ENCODE measurements around the gene MYO10. TPM values are rescaled to one million over a fixed set of nuclear protein-coding genes. Genes with fewer than 3 reads are reported as not detected.

The MYO10 gene
- total and polyA plus RNA-seq, 9 donors: 10.8 to 35.8 (median 16.3) TPM

DNA sequence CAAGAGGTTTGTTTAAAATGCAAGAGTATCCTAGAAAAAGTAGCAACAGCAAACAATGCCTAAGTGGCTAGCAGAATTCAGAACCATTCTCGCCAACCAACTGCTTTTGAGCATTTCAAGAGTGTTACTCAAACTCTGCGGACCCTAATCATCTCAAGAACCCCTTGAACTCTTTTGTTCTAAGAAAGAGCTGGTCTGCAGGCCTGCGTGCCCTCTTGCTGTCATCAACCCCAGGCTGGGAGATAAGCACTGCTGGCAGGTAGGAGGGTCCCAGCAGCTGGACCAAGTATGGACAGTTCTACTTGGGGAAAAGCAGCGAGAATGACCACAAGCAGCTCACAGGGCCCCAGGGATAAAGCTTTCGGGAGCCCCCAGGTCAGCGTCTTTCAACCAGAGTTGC is 38.3 kb downstream of the MYO10 start:
- Histone ChIP-seq H3K4me3 (no peak overlapping the region), H3K4me1 (ENCODE audit: insufficient read depth) (peaks cover 16% of the 10 kb centered on the region), H3K27me3 (no peaks in the 10 kb centered on the region), H3K27ac (no peak overlapping the region), H3K36me3 (no peaks in the 10 kb centered on the region), H3K9me3 (no peaks in the 10 kb centered on the region)
- no peak for DNase-seq
- WGBS, 3 donors: 78 to 93% (median 85%) methylated on average over 6 of the region's 6 CpGs
- intact Hi-C loops (cut with DNase I): no loop called here
- no peak for TF ChIP-seq POLR2A (IDR thresholded peaks at IDR 0.05)
- no peak for TF ChIP-seq EP300 (IDR thresholded peaks at IDR 0.05)
- TF ChIP-seq, protein P1, sequence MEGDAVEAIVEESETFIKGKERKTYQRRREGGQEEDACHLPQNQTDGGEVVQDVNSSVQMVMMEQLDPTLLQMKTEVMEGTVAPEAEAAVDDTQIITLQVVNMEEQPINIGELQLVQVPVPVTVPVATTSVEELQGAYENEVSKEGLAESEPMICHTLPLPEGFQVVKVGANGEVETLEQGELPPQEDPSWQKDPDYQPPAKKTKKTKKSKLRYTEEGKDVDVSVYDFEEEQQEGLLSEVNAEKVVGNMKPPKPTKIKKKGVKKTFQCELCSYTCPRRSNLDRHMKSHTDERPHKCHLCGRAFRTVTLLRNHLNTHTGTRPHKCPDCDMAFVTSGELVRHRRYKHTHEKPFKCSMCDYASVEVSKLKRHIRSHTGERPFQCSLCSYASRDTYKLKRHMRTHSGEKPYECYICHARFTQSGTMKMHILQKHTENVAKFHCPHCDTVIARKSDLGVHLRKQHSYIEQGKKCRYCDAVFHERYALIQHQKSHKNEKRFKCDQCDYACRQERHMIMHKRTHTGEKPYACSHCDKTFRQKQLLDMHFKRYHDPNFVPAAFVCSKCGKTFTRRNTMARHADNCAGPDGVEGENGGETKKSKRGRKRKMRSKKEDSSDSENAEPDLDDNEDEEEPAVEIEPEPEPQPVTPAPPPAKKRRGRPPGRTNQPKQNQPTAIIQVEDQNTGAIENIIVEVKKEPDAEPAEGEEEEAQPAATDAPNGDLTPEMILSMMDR (IDR thresholded peaks at IDR 0.05): no peak

DNA sequence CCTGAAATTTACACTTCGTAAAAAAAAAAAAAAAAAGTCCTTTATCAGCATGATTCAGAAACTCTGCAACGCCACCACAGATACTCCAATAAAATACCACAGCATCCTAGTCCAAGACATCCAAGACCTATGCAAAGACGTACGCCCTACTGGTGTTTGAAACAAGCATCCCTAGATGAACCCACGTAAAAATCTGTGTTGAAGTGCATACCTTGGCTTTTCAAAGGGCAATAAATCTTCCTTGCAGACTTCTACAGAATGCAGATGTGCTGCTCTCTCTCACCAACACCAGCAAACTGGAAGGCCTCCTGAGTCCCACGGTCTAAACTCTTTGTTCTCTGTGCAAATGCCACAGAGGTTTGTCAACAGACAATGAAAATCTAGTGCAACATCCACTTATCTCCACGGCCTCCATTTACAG is 38.8 kb downstream of the MYO10 start:
- no peak overlapping the region for H3K4me3 ChIP-seq
- peaks cover 16% of the 10 kb centered on the region for H3K4me1 ChIP-seq (ENCODE audit: insufficient read depth)
- H3K27me3 ChIP-seq: no peaks in the 10 kb centered on the region
- no peak for DNase-seq
- no peaks in the 10 kb centered on the region for H3K36me3 ChIP-seq
- H3K9me3 ChIP-seq: no peaks in the 10 kb centered on the region
- TF ChIP-seq, protein P1 (IDR thresholded peaks at IDR 0.05): no peak
- TF ChIP-seq EP300 (IDR thresholded peaks at IDR 0.05) (no peak), POLR2A (IDR thresholded peaks at IDR 0.05) (no peak)
- 6 to 25% (median 14%) methylated on average over 7 of the region's 7 CpGs for WGBS, 3 donors
- peak overlapping the region in 1 of 2 donors; percentile 0 for H3K27ac ChIP-seq
- intact Hi-C loops (cut with DNase I): no loop called here

DNA sequence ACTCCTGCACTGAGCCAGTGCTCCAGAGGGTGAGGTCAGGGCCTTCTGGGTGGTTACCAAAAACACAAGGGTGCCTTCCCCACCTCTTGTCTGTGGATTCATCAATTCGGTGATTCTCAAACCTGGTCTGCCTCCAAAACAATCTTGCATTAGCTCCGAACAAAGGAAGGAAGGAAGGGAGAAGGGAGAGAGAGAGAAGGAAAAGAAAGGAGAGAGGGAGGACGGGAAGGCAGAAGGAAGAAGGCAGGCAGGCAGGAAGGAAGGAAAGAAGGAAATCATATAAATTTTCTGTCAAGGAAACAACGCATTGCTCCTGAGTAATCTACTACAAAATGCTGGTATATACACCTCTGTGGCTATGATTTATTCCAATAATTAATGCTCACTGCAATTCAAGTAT is 39.3 kb downstream of the MYO10 start:
- H3K36me3 ChIP-seq: no peaks in the 10 kb centered on the region
- no peak for DNase-seq
- no peaks in the 10 kb centered on the region for H3K27me3 ChIP-seq
- no peaks in the 10 kb centered on the region for H3K9me3 ChIP-seq
- H3K27ac ChIP-seq: peak overlapping the region in 1 of 2 donors; percentile 0
- intact Hi-C loops (cut with DNase I): no loop called here
- H3K4me3 ChIP-seq: no peak overlapping the region
- peaks cover 16% of the 10 kb centered on the region for H3K4me1 ChIP-seq (ENCODE audit: insufficient read depth)
- 10 to 33% (median 27%) methylated on average over 4 of the region's 4 CpGs for WGBS, 3 donors
- TF ChIP-seq EP300 (IDR thresholded peaks at IDR 0.05) (no peak), POLR2A (IDR thresholded peaks at IDR 0.05) (no peak)
- TF ChIP-seq, protein P1 (IDR thresholded peaks at IDR 0.05): no peak

DNA sequence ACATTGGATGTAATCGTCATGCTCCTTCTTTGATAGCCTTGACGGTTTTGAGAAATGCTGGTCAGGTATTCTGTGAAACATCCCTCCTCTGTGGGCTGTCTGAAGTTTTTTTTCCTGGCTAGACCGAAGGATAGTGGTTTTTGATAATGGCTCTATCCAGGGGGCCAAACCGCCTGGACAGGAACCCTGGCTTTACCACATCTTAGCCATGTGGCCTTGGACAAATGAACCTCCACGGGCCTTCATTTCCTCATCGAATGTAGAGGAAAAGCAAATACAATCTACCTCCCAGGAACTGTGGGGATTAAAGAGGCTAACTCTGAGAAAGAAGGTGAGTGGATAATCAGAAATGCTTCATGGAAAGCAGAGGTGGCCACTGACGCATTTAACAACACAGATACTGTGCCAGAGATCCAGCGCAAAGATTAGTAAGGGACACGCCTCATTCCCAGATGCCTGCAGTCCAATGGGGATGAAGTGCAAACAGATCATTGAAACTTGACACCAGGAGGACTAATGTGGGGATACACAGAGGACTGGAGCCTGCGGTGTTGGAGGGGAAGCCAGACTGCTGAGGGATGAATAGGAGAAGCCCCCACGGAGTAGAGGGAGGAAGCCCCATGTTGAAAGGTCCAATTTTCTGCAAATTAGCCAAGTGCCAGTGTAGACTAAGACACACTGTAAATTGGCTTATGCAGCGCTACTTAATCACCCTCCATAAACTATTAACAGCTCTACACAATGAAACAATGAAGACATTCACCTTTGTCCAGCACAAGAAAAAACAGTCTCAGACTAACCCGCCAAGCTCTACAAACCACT is 41.6 kb downstream of the MYO10 start:
- Histone ChIP-seq H3K4me3 (no peak overlapping the region), H3K36me3 (no peaks in the 10 kb centered on the region), H3K9me3 (no peaks in the 10 kb centered on the region), H3K27me3 (no peaks in the 10 kb centered on the region), H3K4me1 (ENCODE audit: insufficient read depth) (peaks cover 18% of the 10 kb centered on the region), H3K27ac (no peak overlapping the region)
- DNase-seq: no peak
- WGBS, 3 donors: 76 to 79% (median 77%) methylated on average over 13 of the region's 13 CpGs
- TF ChIP-seq, protein P1 (IDR thresholded peaks at IDR 0.05): no peak
- TF ChIP-seq EP300 (IDR thresholded peaks at IDR 0.05): no peak
- no peak for TF ChIP-seq POLR2A (IDR thresholded peaks at IDR 0.05)
- intact Hi-C loops (cut with DNase I): no loop called here
